AG10803 (cell line): ENCODE results near the gene PPM1F.
"Not testable (repeated sequence)": the region's sequence is repeated elsewhere in the genome, so short reads cannot be mapped to it uniquely, and the experiment has no call there.

Experiments used
- DNase-seq: peaks from one replicate; pipeline ENCODE4 v3.0.0; 2010; ENCODE audit warnings: low read depth
- H3K4me3 ChIP-seq: 2 replicates; pipeline ENCODE4 v1.5.1; 2011; ENCODE audit warnings: mild to moderate bottlenecking, low read length, control low read depth
- CTCF ChIP-seq: conservative IDR thresholded peaks from 2 replicates; pipeline ENCODE4 v1.5.1; 2011; ENCODE audit warnings: mild to moderate bottlenecking, low read length, control low read depth, inconsistent platforms

Gene PPM1F

GRCh38 chr22:21909871-21910270 lies 42.8 kb downstream of the PPM1F start:
- TF ChIP-seq CTCF, result no peak
- H3K4me3 ChIP-seq, result no peak overlapping the region
- no peak for DNase-seq

- no peak overlapping the region for H3K4me3 ChIP-seq
- no peak for TF ChIP-seq CTCF
- no peak for DNase-seq
Measured at GRCh38 chr22:21907638-21908522, 44.8 kb downstream of the PPM1F start.

GRCh38 chr22:21905234-21905633 lies 47.4 kb downstream of the PPM1F start:
- not testable (repeated sequence) for H3K4me3 ChIP-seq, DNase-seq

GRCh38 chr22:21904250-21904789 lies 48.3 kb downstream of the PPM1F start:
- no peak for DNase-seq
- TF ChIP-seq CTCF, result no peak
- H3K4me3 ChIP-seq, result no peak overlapping the region

- no peak for DNase-seq
- TF ChIP-seq CTCF, result no peak
- H3K4me3 ChIP-seq, result no peak overlapping the region
Measured at GRCh38 chr22:21903283-21903682, 49.4 kb downstream of the PPM1F start.

- DNase-seq, result no peak
- no peak overlapping the region for H3K4me3 ChIP-seq
- TF ChIP-seq CTCF, result no peak
Measured at GRCh38 chr22:21902296-21903087, 50.2 kb downstream of the PPM1F start.

- no peak overlapping the region for H3K4me3 ChIP-seq
- no peak for TF ChIP-seq CTCF
- DNase-seq, result no peak
Measured at GRCh38 chr22:21898354-21898896, 54.2 kb downstream of the PPM1F start.
